ENCODE data around the gene B4GALT6. TPM values are rescaled to one million over a fixed set of nuclear protein-coding genes. Genes with fewer than 3 reads are reported as not detected.

The B4GALT6 gene
- total RNA-seq, 3 donors from 2014 or later (not counting 1 experiment from before 2014, with no cell fraction given) = 18.6 to 33.0 (median 20.6) TPM

DNA sequence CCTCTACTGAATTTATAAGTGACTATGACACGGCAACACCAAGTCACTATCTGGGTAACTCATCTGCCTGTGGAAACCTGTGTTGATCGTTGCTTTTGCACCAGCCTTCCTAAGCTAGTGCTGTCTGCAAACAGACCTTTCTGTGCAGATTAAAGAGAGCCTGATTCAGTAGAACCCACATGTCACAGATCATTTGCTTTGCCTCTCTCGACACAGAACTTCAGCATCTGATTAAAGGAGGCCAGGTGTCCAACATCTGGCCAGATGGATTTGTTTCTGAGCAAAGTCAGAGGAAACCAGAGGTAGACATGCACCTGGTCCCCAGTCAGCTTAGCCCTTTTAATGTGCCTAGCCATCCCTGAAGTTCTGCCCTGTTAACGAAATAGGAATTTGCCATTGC is 107.7 kb downstream of the B4GALT6 start:
- Mint-ChIP-seq H3K4me1 (no peaks in the 10 kb centered on the region), H3K27ac (no peak overlapping the region), H3K9me3 (no peaks in the 10 kb centered on the region), H3K36me3 (no peaks in the 10 kb centered on the region), H3K27me3 (ENCODE audit: low read depth in 2 of 2) (peaks cover 0 to 8% of the 10 kb centered on the region in 2 donors), H3K4me3 (no peak overlapping the region)
- H3K27ac ChIP-seq (ENCODE audit: low read length) = no peak overlapping the region
- no peaks in the 10 kb centered on the region for H3K9me3 ChIP-seq (ENCODE audit: control insufficient read depth, insufficient read depth, low read length)
- H3K4me3 ChIP-seq (ENCODE audit: low read length) = no peak overlapping the region
- DNase-seq (no peak), ATAC-seq (no peak)
- WGBS (ENCODE audit: insufficient coverage) = 34% methylated on average over 4 of the region's 4 CpGs
- no peaks in the 10 kb centered on the region for H3K36me3 ChIP-seq (ENCODE audit: control insufficient read depth, insufficient read depth, low read length)
- H3K4me1 ChIP-seq (ENCODE audit: control insufficient read depth, insufficient read depth, low read length) = no peaks in the 10 kb centered on the region
- TF ChIP-seq, protein P1, sequence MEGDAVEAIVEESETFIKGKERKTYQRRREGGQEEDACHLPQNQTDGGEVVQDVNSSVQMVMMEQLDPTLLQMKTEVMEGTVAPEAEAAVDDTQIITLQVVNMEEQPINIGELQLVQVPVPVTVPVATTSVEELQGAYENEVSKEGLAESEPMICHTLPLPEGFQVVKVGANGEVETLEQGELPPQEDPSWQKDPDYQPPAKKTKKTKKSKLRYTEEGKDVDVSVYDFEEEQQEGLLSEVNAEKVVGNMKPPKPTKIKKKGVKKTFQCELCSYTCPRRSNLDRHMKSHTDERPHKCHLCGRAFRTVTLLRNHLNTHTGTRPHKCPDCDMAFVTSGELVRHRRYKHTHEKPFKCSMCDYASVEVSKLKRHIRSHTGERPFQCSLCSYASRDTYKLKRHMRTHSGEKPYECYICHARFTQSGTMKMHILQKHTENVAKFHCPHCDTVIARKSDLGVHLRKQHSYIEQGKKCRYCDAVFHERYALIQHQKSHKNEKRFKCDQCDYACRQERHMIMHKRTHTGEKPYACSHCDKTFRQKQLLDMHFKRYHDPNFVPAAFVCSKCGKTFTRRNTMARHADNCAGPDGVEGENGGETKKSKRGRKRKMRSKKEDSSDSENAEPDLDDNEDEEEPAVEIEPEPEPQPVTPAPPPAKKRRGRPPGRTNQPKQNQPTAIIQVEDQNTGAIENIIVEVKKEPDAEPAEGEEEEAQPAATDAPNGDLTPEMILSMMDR (IDR thresholded peaks at IDR 0.05) = no peak
- intact Hi-C loops (cut with micrococcal nuclease) = no loop called here
- no peaks in the 10 kb centered on the region for H3K27me3 ChIP-seq (ENCODE audit: control insufficient read depth, insufficient read depth, low read length)

DNA sequence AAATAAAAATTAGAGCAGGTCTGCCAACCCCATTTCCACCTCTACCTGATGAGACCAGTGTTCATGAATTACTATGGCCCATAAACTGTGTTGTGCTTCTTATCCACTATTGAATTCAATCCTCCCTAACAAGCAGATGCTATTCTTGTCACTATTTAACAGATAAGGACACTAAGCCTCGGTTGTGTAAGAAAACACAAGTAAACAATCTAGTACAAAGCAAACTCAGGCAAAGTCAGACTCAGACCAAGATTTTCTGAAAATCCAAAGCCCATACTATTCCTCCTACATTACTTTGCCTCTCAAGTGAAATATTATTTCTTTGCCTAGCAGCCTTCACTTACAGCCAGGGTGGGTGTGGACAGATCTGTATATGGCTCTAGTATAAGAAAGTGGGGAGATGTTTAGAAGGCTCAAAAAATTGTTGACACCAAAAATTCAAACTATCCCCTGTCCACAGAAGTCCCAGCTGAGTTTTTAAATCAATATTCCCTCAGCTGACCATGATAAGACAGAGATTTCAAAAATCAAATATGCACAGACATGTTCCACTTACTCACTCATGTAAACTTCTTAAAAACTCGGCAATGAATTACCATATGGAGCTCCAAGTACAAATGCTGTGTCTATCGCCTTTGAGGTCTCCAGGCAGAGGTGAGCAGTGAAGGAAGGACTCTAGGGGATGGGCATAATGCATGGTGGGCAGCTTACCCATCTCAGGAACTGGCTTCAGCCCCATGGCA is 108.7 kb downstream of the B4GALT6 start:
- Histone ChIP-seq H3K27me3 (ENCODE audit: control insufficient read depth, insufficient read depth, low read length) (no peaks in the 10 kb centered on the region), H3K27ac (ENCODE audit: low read length) (no peak overlapping the region), H3K36me3 (ENCODE audit: control insufficient read depth, insufficient read depth, low read length) (no peaks in the 10 kb centered on the region), H3K9me3 (ENCODE audit: control insufficient read depth, insufficient read depth, low read length) (no peaks in the 10 kb centered on the region), H3K4me3 (ENCODE audit: low read length) (no peak overlapping the region), H3K4me1 (ENCODE audit: control insufficient read depth, insufficient read depth, low read length) (no peaks in the 10 kb centered on the region)
- Mint-ChIP-seq H3K27me3 (ENCODE audit: low read depth in 2 of 2) (peaks cover 0 to 8% of the 10 kb centered on the region in 2 donors), H3K36me3 (no peaks in the 10 kb centered on the region), H3K9me3 (no peaks in the 10 kb centered on the region), H3K4me1 (no peaks in the 10 kb centered on the region), H3K4me3 (no peak overlapping the region), H3K27ac (no peak overlapping the region)
- ATAC-seq (no peak), DNase-seq (no peak)
- 86% methylated on average over 3 of the region's 3 CpGs for WGBS (ENCODE audit: insufficient coverage)
- TF ChIP-seq, protein P1 (IDR thresholded peaks at IDR 0.05) = no peak
- intact Hi-C loops (cut with micrococcal nuclease) = no loop called here

DNA sequence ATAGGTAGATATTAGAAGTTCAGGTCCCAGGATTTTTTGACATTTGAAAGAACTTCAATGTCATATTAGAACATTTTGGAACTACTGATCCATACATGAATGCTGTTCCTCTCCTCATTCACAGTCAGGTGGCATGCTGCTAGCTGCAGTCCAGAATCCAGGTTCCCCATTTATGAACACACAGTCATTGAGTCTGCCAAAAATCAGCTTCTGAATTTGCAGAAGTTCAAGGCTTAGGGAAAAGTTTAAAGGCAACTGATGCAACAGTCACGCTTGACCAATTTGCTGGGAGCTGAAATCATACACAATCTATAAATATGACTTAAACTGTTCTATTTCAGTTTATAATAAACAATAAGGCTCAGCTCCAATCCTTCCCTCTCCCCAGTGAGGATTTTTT is 110.0 kb downstream of the B4GALT6 start:
- Histone ChIP-seq H3K36me3 (ENCODE audit: control insufficient read depth, insufficient read depth, low read length) (no peaks in the 10 kb centered on the region), H3K9me3 (ENCODE audit: control insufficient read depth, insufficient read depth, low read length) (no peaks in the 10 kb centered on the region), H3K4me3 (ENCODE audit: low read length) (no peak overlapping the region), H3K4me1 (ENCODE audit: control insufficient read depth, insufficient read depth, low read length) (no peaks in the 10 kb centered on the region), H3K27me3 (ENCODE audit: control insufficient read depth, insufficient read depth, low read length) (no peaks in the 10 kb centered on the region), H3K27ac (ENCODE audit: low read length) (no peak overlapping the region)
- Mint-ChIP-seq H3K4me3 (no peak overlapping the region), H3K4me1 (no peaks in the 10 kb centered on the region), H3K27me3 (ENCODE audit: low read depth in 2 of 2) (peaks cover 0 to 8% of the 10 kb centered on the region in 2 donors), H3K9me3 (no peaks in the 10 kb centered on the region), H3K27ac (no peak overlapping the region), H3K36me3 (no peaks in the 10 kb centered on the region)
- DNase-seq (no peak), ATAC-seq (no peak)
- intact Hi-C loops (cut with micrococcal nuclease) = no loop called here
- WGBS (ENCODE audit: insufficient coverage) = 100% methylated on average over 1 of the region's 1 CpG
- TF ChIP-seq, protein P1 (IDR thresholded peaks at IDR 0.05) = no peak

Other genes starting within 250 kb of the B4GALT6 start
- gene DSG3, start 236.8 kb downstream of the B4GALT6 start, total RNA-seq = under 1 TPM in 1 of 3 donors, not detected in 2; 0.28 TPM
- gene DSG2, start 186.4 kb downstream of the B4GALT6 start, total RNA-seq = under 1 TPM in 2 of 3 donors, not detected in 1; 0.05 to 0.53 TPM
- not detected for gene TTR, start 92.7 kb downstream of the B4GALT6 start, total RNA-seq
- 1 to 10 TPM in 1 of 3 donors, under 1 TPM in 1, not detected in 1; 0.40 to 1.1 TPM for gene SLC25A52, start 76.3 kb upstream of the B4GALT6 start, total RNA-seq